ENCODE measurements around the gene CNTNAP2. TPM values are rescaled to one million over a fixed set of nuclear protein-coding genes. Genes with fewer than 3 reads are reported as not detected.

Gene CNTNAP2
- total RNA-seq, 3 donors from 2014 or later (not counting 1 experiment from before 2014, with no cell fraction given), result 0.18 to 1.1 TPM; not detected in 1

- Mint-ChIP-seq H3K4me1 (no peaks in the 10 kb centered on the region), H3K36me3 (no peaks in the 10 kb centered on the region), H3K27me3 (ENCODE audit: low read depth in 2 of 2) (no peaks in the 10 kb centered on the region), H3K4me3 (no peak overlapping the region), H3K9me3 (peaks cover 18 to 21% of the 10 kb centered on the region in 2 donors), H3K27ac (no peak overlapping the region)
- WGBS (ENCODE audit: insufficient coverage), result 67% methylated on average over 2 of the region's 3 CpGs
- DNase-seq (no peak), ATAC-seq (no peak)
- intact Hi-C loops (cut with micrococcal nuclease), result no loop called here
- TF ChIP-seq CTCF (IDR thresholded peaks at IDR 0.05), result no peak
- Histone ChIP-seq H3K9me3 (ENCODE audit: control insufficient read depth, insufficient read depth, low read length) (no peaks in the 10 kb centered on the region), H3K4me3 (ENCODE audit: low read length) (no peak overlapping the region), H3K4me1 (ENCODE audit: control insufficient read depth, insufficient read depth, low read length) (no peaks in the 10 kb centered on the region), H3K36me3 (ENCODE audit: control insufficient read depth, insufficient read depth, low read length) (no peaks in the 10 kb centered on the region), H3K27ac (ENCODE audit: low read length) (no peak overlapping the region), H3K27me3 (ENCODE audit: control insufficient read depth, insufficient read depth, low read length) (no peaks in the 10 kb centered on the region)
Measured at GRCh38 chr7:147509035-147509501, 1392.5 kb downstream of the CNTNAP2 start.

DNA sequence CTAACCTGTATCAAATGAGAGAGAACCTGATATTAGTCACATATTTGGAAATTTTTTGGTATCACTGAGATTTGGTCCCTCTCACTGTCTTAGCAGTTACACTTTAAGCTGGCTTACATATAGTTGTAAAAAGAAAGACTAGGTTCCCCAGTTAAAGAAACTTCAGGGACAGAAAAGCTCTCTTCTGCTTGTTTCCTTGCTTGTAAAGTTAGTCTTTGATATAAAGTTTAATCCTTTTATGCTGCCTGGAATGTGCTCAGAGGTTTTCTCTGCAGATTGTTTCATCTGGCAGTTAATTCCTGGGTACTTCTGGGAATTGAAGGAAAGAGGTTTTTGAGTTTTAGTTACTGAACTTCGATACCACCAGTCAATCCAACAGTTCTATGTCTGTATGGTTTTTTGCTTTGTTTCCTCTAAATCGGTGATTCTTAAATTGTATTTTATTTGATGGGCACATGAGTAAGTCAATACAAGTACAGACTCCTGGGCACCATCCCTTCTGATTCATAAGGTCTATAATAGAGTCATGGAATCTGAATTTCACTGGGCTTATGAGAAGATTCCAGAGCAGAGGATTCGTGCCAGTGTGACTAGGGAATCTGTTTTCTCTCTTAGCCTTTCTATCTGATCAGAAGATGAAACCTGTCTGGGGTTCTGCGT is 1393.1 kb downstream of the CNTNAP2 start:
- ATAC-seq, result no peak
- intact Hi-C loops (cut with micrococcal nuclease), result no loop called here
- no peak for DNase-seq
- Mint-ChIP-seq H3K36me3 (no peaks in the 10 kb centered on the region), H3K4me1 (no peaks in the 10 kb centered on the region), H3K4me3 (no peak overlapping the region), H3K9me3 (peaks cover 19 to 23% of the 10 kb centered on the region in 2 donors), H3K27me3 (ENCODE audit: low read depth in 2 of 2) (no peaks in the 10 kb centered on the region), H3K27ac (no peak overlapping the region)
- no peaks in the 10 kb centered on the region for H3K27me3 ChIP-seq (ENCODE audit: control insufficient read depth, insufficient read depth, low read length)
- no peak for TF ChIP-seq CTCF (IDR thresholded peaks at IDR 0.05)
- H3K27ac ChIP-seq (ENCODE audit: low read length), result no peak overlapping the region
- H3K4me1 ChIP-seq (ENCODE audit: control insufficient read depth, insufficient read depth, low read length), result no peaks in the 10 kb centered on the region
- 85% methylated on average over 4 of the region's 4 CpGs for WGBS (ENCODE audit: insufficient coverage)
- H3K36me3 ChIP-seq (ENCODE audit: control insufficient read depth, insufficient read depth, low read length), result no peaks in the 10 kb centered on the region
- no peak overlapping the region for H3K4me3 ChIP-seq (ENCODE audit: low read length)
- H3K9me3 ChIP-seq (ENCODE audit: control insufficient read depth, insufficient read depth, low read length), result no peaks in the 10 kb centered on the region

DNA sequence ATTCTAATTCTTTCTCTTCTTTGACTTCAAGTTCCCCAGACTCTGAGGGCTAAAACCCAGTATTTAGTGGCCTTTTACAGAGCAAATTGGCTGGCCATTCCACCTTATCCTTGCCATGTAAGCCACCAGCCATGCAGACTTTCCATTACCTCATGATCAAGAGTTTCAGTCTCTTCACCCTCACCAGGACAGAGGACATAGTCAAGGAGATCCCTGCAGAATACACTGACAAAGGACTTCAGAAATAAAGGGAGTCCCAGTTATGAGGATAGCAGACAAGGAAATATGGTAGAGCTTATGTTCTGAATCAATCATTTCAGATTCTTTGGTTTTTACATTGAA is 1393.6 kb downstream of the CNTNAP2 start:
- no peaks in the 10 kb centered on the region for H3K36me3 ChIP-seq (ENCODE audit: control insufficient read depth, insufficient read depth, low read length)
- H3K4me3 Mint-ChIP-seq, result no peak overlapping the region
- DNase-seq (no peak), ATAC-seq (no peak)
- H3K4me1 Mint-ChIP-seq, result no peaks in the 10 kb centered on the region
- H3K4me3 ChIP-seq (ENCODE audit: low read length), result no peak overlapping the region
- no peaks in the 10 kb centered on the region for H3K36me3 Mint-ChIP-seq
- peaks cover 20 to 27% of the 10 kb centered on the region in 2 donors for H3K9me3 Mint-ChIP-seq
- intact Hi-C loops (cut with micrococcal nuclease), result no loop called here
- no peaks in the 10 kb centered on the region for H3K27me3 ChIP-seq (ENCODE audit: control insufficient read depth, insufficient read depth, low read length)
- TF ChIP-seq CTCF (IDR thresholded peaks at IDR 0.05), result no peak
- H3K9me3 ChIP-seq (ENCODE audit: control insufficient read depth, insufficient read depth, low read length), result no peaks in the 10 kb centered on the region
- no peak overlapping the region for H3K27ac Mint-ChIP-seq
- H3K4me1 ChIP-seq (ENCODE audit: control insufficient read depth, insufficient read depth, low read length), result no peaks in the 10 kb centered on the region
- no peak overlapping the region for H3K27ac ChIP-seq (ENCODE audit: low read length)
- no peaks in the 10 kb centered on the region for H3K27me3 Mint-ChIP-seq (ENCODE audit: low read depth in 2 of 2)

GRCh38 chr7:147510923-147511322 is 1394.3 kb downstream of the CNTNAP2 start:
- intact Hi-C loops (cut with micrococcal nuclease), result no loop called here
- peaks cover 20 to 26% of the 10 kb centered on the region in 2 donors for H3K9me3 Mint-ChIP-seq
- Histone ChIP-seq H3K27me3 (ENCODE audit: control insufficient read depth, insufficient read depth, low read length) (no peaks in the 10 kb centered on the region), H3K4me3 (ENCODE audit: low read length) (no peak overlapping the region), H3K36me3 (ENCODE audit: control insufficient read depth, insufficient read depth, low read length) (no peaks in the 10 kb centered on the region), H3K27ac (ENCODE audit: low read length) (no peak overlapping the region), H3K9me3 (ENCODE audit: control insufficient read depth, insufficient read depth, low read length) (no peaks in the 10 kb centered on the region), H3K4me1 (ENCODE audit: control insufficient read depth, insufficient read depth, low read length) (no peaks in the 10 kb centered on the region)
- no peak for TF ChIP-seq CTCF (IDR thresholded peaks at IDR 0.05)
- no peak overlapping the region for H3K27ac Mint-ChIP-seq
- DNase-seq, result no peak
- 76% methylated on average over 4 of the region's 4 CpGs for WGBS (ENCODE audit: insufficient coverage)
- H3K36me3 Mint-ChIP-seq, result no peaks in the 10 kb centered on the region
- H3K4me1 Mint-ChIP-seq, result no peaks in the 10 kb centered on the region
- no peak overlapping the region for H3K4me3 Mint-ChIP-seq
- no peak for ATAC-seq
- no peaks in the 10 kb centered on the region for H3K27me3 Mint-ChIP-seq (ENCODE audit: low read depth in 2 of 2)

Measured in natural killer cell (primary cell).